GM23338 (cell line): ENCODE results near the gene KRTAP9-8. TPM values are rescaled to one million over a fixed set of nuclear protein-coding genes. Genes with fewer than 3 reads are reported as not detected.

Experiments
- ATAC-seq: fragments of 200-7000 bp; cut with Tn5 transposase; 3 replicates; pipeline ENCODE4 v1.9.1; 2020
- DNase-seq: peaks from one replicate; pipeline ENCODE4 v3.0.0-alpha.2; 2015; ENCODE audit warnings: low spot score
- H2AFZ ChIP-seq: fragments of 200-600 bp; sonication (generic); 2 replicates; pipeline ENCODE4 v1.8.0; 2016; ENCODE audit warnings: antibody characterized with exemption, mild to moderate bottlenecking, moderate library complexity
- H3F3A ChIP-seq: fragments of 200-600 bp; sonication (generic); replicated peaks from 2 replicates; pipeline ENCODE4 v1.8.0; 2017; ENCODE audit warnings: antibody characterized with exemption, mixed run types, low read depth
- H3K27ac ChIP-seq: fragments of 200-600 bp; sonication (generic); 2 replicates; pipeline ENCODE4 v1.6.1; 2016; ENCODE audit warnings: low read depth
- H3K27me3 ChIP-seq: fragments of 200-600 bp; sonication (generic); 2 replicates; pipeline ENCODE4 v1.8.0; 2016; ENCODE audit warnings: mild to moderate bottlenecking, mixed run types, moderate library complexity; ENCODE audit not compliant: insufficient read depth
- H3K36me3 ChIP-seq: fragments of 200-600 bp; sonication (generic); 2 replicates; pipeline ENCODE4 v1.8.0; 2016; ENCODE audit warnings: mild to moderate bottlenecking; ENCODE audit not compliant: insufficient read depth
- H3K4me1 ChIP-seq: fragments of 200-600 bp; sonication (generic); 2 replicates; pipeline ENCODE4 v1.8.0; 2016; ENCODE audit warnings: mild to moderate bottlenecking, moderate library complexity; ENCODE audit not compliant: insufficient read depth
- H3K4me2 ChIP-seq: fragments of 200-600 bp; sonication (generic); 2 replicates; pipeline ENCODE4 v1.7.1; 2017; ENCODE audit warnings: mixed run types
- H3K4me3 ChIP-seq: fragments of 200-600 bp; sonication (generic); 2 replicates; pipeline ENCODE4 v1.6.1; 2016; ENCODE audit warnings: mixed run types
- H3K79me2 ChIP-seq: fragments of 200-600 bp; sonication (generic); replicated peaks from 2 replicates; pipeline ENCODE4 v1.8.0; 2017; ENCODE audit warnings: mild to moderate bottlenecking; ENCODE audit not compliant: insufficient read depth
- H3K9me2 ChIP-seq: fragments of 200-600 bp; sonication (generic); 2 replicates; pipeline ENCODE4 v1.8.0; 2017; ENCODE audit not compliant: insufficient read depth
- H4K20me1 ChIP-seq: fragments of 200-600 bp; sonication (generic); replicated peaks from 2 replicates; pipeline ENCODE4 v1.8.0; 2017; ENCODE audit warnings: mild to moderate bottlenecking; ENCODE audit not compliant: insufficient read depth
- H3K27ac Mint-ChIP-seq: 2 replicates; pipeline ENCODE4 v1.8.0; 2020; ENCODE audit warnings: inconsistent platforms, mild to moderate bottlenecking, moderate library complexity, mixed read lengths
- H3K27me3 Mint-ChIP-seq: 3 replicates; pipeline ENCODE4 v1.8.0; 2022; ENCODE audit warnings: low read depth, mild to moderate bottlenecking, moderate library complexity, mixed read lengths, inconsistent platforms; ENCODE audit not compliant: insufficient read depth, poor library complexity
- H3K36me3 Mint-ChIP-seq: 3 replicates; pipeline ENCODE4 v1.8.0; 2021; ENCODE audit warnings: low read depth, mild to moderate bottlenecking, inconsistent platforms, moderate library complexity, mixed read lengths
- H3K4me1 Mint-ChIP-seq: 3 replicates; pipeline ENCODE4 v1.8.0; 2020; ENCODE audit warnings: mild to moderate bottlenecking, inconsistent platforms, mixed read lengths
- H3K4me3 Mint-ChIP-seq: 3 replicates; pipeline ENCODE4 v1.8.0; 2021; ENCODE audit warnings: moderate library complexity, mild to moderate bottlenecking, inconsistent platforms, mixed read lengths
- H3K9me3 Mint-ChIP-seq: 3 replicates; pipeline ENCODE4 v1.8.0; 2020; ENCODE audit warnings: moderate library complexity, mild to moderate bottlenecking, inconsistent platforms, mixed read lengths
- EZH2 ChIP-seq: fragments of 200-600 bp; sonication (generic); IDR thresholded peaks from one replicate; pipeline ENCODE4 v1.8.0; 2017; ENCODE audit warnings: antibody characterized with exemption, mild to moderate bottlenecking, low read depth; ENCODE audit not compliant: unreplicated experiment
- POLR2AphosphoS5 ChIP-seq: IDR thresholded peaks from 2 replicates; pipeline ENCODE4 v1.6.1; 2016; ENCODE audit warnings: antibody characterized with exemption, low read depth
- polyA plus RNA-seq: library from polyadenylated mRNA; unstranded; fragments of >200 nt; fragmentation: Nextera tagmentation; extraction: Ambion mirVana; gene quantifications from 2 replicates; pipeline ENCODE4 v1.2.1, GENCODE V29; 2016
- total RNA-seq: library from RNA; depleted of rRNA; stranded (reverse); fragments of >200 nt; shearing (Covaris generic); gene quantifications from 2 replicates; pipeline ENCODE4 v1.2.3, GENCODE V29; 2014
- TF ChIP-seq, protein P1 (sequence below): fragments of 250-450 bp; sonication (Bioruptor Pico); IDR thresholded peaks from 2 replicates; pipeline ENCODE4 v1.5.0; 2020; ENCODE audit warnings: mild to moderate bottlenecking, moderate library complexity
- TF ChIP-seq, protein P2 (sequence below): IDR thresholded peaks from one replicate; pipeline ENCODE4 v1.6.1; 2018; ENCODE audit warnings: antibody characterized with exemption; ENCODE audit not compliant: unreplicated experiment
- TF ChIP-seq, protein P3 (sequence below): IDR thresholded peaks from 2 replicates; pipeline ENCODE4 v1.6.1; 2016; ENCODE audit warnings: antibody characterized with exemption

Gene KRTAP9-8
- total and polyA plus RNA-seq, 2 experiments from 2014 or later = not detected

DNA sequence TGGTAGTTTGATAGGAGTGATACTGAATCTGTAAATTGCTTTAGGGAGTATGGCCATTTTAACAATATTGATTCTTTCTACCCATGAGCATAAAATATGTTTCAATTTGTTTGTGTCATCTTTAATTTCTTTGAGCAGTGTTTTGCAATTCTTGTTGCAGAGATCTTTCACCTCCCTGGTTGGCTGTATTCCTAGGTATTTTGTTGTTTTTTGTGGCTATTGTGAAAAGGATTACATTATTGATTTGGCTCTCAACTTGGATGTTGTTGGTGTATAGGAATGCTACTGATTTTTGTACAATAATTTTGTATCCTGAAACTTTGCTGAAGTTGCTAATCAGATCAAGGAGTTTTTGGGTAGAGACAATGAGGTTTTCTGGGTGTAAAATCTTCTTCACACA is 20.6 kb downstream of the KRTAP9-8 start (continued):
- TF ChIP-seq EZH2 = no peak

DNA sequence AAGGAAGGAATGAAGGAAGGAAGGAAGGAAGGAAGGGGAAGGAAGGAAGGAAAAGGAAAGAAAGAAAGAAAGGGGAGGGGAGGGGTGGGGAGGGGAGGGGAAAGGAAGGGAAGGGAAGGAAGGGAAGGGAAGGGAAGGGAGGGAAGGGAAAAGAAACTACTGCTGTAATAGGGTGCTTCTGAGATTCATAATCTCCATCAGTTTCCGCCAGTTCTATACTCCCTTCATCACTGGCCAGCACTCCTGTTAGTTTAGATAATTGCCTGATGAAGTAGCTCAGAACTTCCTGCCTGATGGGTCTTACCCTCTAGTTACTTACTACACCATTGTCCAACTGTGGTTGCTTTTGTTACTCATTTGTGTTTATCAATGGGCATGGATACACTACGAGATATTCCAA is 25.4 kb downstream of the KRTAP9-8 start:
- Histone ChIP-seq H4K20me1 (no peaks in the 10 kb centered on the region), H3K9me2 (peaks cover 3% of the 10 kb centered on the region), H2AFZ (no peak overlapping the region), H3F3A (no peaks in the 10 kb centered on the region), H3K4me1 (no peaks in the 10 kb centered on the region), H3K4me2 (no peak overlapping the region), H3K4me3 (no peak overlapping the region), H3K79me2 (no peaks in the 10 kb centered on the region), H3K27ac (no peak overlapping the region), H3K27me3 (no peaks in the 10 kb centered on the region), H3K36me3 (no peaks in the 10 kb centered on the region)
- Mint-ChIP-seq H3K27ac (no peak overlapping the region), H3K9me3 (no peaks in the 10 kb centered on the region; the same call in 2 of the 3 replicates), H3K4me3 (no peak overlapping the region), H3K36me3 (no peaks in the 10 kb centered on the region), H3K4me1 (no peaks in the 10 kb centered on the region), H3K27me3 (peaks cover 4% of the 10 kb centered on the region)
- no peak for DNase-seq
- TF ChIP-seq, protein P1, sequence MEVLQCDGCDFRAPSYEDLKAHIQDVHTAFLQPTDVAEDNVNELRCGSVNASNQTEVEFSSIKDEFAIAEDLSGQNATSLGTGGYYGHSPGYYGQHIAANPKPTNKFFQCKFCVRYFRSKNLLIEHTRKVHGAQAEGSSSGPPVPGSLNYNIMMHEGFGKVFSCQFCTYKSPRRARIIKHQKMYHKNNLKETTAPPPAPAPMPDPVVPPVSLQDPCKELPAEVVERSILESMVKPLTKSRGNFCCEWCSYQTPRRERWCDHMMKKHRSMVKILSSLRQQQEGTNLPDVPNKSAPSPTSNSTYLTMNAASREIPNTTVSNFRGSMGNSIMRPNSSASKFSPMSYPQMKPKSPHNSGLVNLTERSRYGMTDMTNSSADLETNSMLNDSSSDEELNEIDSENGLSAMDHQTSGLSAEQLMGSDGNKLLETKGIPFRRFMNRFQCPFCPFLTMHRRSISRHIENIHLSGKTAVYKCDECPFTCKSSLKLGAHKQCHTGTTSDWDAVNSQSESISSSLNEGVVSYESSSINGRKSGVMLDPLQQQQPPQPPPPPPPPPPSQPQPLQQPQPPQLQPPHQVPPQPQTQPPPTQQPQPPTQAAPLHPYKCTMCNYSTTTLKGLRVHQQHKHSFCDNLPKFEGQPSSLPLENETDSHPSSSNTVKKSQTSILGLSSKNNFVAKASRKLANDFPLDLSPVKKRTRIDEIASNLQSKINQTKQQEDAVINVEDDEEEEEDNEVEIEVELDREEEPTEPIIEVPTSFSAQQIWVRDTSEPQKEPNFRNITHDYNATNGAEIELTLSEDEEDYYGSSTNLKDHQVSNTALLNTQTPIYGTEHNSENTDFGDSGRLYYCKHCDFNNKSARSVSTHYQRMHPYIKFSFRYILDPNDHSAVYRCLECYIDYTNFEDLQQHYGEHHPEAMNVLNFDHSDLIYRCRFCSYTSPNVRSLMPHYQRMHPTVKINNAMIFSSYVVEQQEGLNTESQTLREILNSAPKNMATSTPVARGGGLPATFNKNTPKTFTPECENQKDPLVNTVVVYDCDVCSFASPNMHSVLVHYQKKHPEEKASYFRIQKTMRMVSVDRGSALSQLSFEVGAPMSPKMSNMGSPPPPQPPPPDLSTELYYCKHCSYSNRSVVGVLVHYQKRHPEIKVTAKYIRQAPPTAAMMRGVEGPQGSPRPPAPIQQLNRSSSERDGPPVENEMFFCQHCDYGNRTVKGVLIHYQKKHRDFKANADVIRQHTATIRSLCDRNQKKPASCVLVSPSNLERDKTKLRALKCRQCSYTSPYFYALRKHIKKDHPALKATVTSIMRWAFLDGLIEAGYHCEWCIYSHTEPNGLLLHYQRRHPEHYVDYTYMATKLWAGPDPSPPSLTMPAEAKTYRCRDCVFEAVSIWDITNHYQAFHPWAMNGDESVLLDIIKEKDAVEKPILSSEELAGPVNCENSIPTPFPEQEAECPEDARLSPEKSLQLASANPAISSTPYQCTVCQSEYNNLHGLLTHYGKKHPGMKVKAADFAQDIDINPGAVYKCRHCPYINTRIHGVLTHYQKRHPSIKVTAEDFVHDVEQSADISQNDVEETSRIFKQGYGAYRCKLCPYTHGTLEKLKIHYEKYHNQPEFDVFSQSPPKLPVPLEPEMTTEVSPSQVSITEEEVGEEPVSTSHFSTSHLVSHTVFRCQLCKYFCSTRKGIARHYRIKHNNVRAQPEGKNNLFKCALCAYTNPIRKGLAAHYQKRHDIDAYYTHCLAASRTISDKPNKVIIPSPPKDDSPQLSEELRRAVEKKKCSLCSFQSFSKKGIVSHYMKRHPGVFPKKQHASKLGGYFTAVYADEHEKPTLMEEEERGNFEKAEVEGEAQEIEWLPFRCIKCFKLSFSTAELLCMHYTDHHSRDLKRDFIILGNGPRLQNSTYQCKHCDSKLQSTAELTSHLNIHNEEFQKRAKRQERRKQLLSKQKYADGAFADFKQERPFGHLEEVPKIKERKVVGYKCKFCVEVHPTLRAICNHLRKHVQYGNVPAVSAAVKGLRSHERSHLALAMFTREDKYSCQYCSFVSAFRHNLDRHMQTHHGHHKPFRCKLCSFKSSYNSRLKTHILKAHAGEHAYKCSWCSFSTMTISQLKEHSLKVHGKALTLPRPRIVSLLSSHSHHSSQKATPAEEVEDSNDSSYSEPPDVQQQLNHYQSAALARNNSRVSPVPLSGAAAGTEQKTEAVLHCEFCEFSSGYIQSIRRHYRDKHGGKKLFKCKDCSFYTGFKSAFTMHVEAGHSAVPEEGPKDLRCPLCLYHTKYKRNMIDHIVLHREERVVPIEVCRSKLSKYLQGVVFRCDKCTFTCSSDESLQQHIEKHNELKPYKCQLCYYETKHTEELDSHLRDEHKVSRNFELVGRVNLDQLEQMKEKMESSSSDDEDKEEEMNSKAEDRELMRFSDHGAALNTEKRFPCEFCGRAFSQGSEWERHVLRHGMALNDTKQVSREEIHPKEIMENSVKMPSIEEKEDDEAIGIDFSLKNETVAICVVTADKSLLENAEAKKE = no peak
- TF ChIP-seq, protein P2, sequence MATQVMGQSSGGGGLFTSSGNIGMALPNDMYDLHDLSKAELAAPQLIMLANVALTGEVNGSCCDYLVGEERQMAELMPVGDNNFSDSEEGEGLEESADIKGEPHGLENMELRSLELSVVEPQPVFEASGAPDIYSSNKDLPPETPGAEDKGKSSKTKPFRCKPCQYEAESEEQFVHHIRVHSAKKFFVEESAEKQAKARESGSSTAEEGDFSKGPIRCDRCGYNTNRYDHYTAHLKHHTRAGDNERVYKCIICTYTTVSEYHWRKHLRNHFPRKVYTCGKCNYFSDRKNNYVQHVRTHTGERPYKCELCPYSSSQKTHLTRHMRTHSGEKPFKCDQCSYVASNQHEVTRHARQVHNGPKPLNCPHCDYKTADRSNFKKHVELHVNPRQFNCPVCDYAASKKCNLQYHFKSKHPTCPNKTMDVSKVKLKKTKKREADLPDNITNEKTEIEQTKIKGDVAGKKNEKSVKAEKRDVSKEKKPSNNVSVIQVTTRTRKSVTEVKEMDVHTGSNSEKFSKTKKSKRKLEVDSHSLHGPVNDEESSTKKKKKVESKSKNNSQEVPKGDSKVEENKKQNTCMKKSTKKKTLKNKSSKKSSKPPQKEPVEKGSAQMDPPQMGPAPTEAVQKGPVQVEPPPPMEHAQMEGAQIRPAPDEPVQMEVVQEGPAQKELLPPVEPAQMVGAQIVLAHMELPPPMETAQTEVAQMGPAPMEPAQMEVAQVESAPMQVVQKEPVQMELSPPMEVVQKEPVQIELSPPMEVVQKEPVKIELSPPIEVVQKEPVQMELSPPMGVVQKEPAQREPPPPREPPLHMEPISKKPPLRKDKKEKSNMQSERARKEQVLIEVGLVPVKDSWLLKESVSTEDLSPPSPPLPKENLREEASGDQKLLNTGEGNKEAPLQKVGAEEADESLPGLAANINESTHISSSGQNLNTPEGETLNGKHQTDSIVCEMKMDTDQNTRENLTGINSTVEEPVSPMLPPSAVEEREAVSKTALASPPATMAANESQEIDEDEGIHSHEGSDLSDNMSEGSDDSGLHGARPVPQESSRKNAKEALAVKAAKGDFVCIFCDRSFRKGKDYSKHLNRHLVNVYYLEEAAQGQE = no peak
- no peak for TF ChIP-seq POLR2AphosphoS5
- TF ChIP-seq, protein P3, sequence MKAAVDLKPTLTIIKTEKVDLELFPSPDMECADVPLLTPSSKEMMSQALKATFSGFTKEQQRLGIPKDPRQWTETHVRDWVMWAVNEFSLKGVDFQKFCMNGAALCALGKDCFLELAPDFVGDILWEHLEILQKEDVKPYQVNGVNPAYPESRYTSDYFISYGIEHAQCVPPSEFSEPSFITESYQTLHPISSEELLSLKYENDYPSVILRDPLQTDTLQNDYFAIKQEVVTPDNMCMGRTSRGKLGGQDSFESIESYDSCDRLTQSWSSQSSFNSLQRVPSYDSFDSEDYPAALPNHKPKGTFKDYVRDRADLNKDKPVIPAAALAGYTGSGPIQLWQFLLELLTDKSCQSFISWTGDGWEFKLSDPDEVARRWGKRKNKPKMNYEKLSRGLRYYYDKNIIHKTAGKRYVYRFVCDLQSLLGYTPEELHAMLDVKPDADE = no peak
- ATAC-seq = no peak
